ENCODE measurements around the gene RAB13. TPM values are rescaled to one million over a fixed set of nuclear protein-coding genes. Genes with fewer than 3 reads are reported as not detected.

Gene RAB13
- total RNA-seq, 4 donors from 2014 or later, result 23.0 to 60.3 (median 32.0) TPM

DNA sequence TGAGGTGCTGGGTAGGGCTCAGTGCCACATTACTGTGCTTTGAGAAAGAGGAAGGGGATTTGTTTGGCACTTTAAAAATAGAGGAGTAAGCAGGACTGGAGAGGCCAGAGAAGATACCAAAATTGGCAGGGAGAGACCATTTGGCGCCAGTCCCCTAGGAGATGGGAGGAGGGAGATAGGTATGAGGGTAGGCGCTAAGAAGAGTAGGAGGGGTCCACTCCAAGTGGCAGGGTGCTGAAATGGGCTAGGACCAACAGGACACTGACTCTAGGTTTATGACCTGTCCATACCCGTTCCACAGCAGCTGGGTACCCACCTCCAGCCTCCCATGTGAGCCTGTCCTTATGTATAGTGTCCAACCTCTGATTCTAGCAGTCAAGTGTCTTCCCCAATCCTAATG, 26.7 kb downstream of the RAB13 start:
- peak overlapping the region; percentile 64 to 97 (median 88) for H3K27ac ChIP-seq
- H3K4me1 ChIP-seq, result peaks cover 0 to 73% (median 37%) of the 10 kb centered on the region in 4 donors
- H3K9me3 ChIP-seq, result no peaks in the 10 kb centered on the region
- no peaks in the 10 kb centered on the region for H3K27me3 ChIP-seq
- peaks cover 0 to 30% (median 0%) of the 10 kb centered on the region in 3 donors for H3K36me3 ChIP-seq
- no peak for DNase-seq (ENCODE audit: low spot score in 2 of 2)
- TF ChIP-seq POLR2A (IDR thresholded peaks at IDR 0.05) (no peak), EP300 (IDR thresholded peaks at IDR 0.05) (no peak)
- TF ChIP-seq, protein P1, sequence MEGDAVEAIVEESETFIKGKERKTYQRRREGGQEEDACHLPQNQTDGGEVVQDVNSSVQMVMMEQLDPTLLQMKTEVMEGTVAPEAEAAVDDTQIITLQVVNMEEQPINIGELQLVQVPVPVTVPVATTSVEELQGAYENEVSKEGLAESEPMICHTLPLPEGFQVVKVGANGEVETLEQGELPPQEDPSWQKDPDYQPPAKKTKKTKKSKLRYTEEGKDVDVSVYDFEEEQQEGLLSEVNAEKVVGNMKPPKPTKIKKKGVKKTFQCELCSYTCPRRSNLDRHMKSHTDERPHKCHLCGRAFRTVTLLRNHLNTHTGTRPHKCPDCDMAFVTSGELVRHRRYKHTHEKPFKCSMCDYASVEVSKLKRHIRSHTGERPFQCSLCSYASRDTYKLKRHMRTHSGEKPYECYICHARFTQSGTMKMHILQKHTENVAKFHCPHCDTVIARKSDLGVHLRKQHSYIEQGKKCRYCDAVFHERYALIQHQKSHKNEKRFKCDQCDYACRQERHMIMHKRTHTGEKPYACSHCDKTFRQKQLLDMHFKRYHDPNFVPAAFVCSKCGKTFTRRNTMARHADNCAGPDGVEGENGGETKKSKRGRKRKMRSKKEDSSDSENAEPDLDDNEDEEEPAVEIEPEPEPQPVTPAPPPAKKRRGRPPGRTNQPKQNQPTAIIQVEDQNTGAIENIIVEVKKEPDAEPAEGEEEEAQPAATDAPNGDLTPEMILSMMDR (IDR thresholded peaks at IDR 0.05), result no peak
- 65 to 76% methylated on average over 3 of the region's 3 CpGs for WGBS, 2 donors
- no peak overlapping the region for H3K4me3 ChIP-seq

DNA sequence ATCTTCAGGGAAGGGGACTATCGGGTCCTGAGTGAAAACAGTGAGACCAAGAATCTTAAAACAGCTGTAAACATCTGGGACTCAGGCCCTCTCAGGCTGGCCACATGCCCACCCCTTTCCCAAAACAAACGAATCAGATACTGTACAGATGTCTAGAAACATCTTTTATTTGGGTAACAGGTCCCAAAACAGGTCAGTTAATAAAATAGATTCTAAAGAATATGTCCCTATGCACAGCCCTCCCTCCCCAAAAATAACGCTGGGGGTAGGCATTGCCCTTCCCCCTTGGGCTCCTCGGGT, 27.2 kb downstream of the RAB13 start:
- Histone ChIP-seq H3K27me3 (no peaks in the 10 kb centered on the region), H3K36me3 (peaks cover 0 to 35% (median 0%) of the 10 kb centered on the region in 3 donors), H3K4me1 (peaks cover 0 to 73% (median 35%) of the 10 kb centered on the region in 4 donors), H3K4me3 (peak overlapping the region in 2 of 4 donors; percentile 72 to 92), H3K27ac (peak overlapping the region; percentile 64 to 97 (median 88)), H3K9me3 (no peaks in the 10 kb centered on the region)
- TF ChIP-seq EP300 (IDR thresholded peaks at IDR 0.05), result no peak
- TF ChIP-seq POLR2A (IDR thresholded peaks at IDR 0.05), result no peak
- TF ChIP-seq, protein P1 (IDR thresholded peaks at IDR 0.05), result no peak
- 10 to 17% methylated on average over 4 of the region's 4 CpGs for WGBS, 2 donors
- peak in 1 of 2 donors; percentile 18 for DNase-seq (ENCODE audit: low spot score in 2 of 2)

DNA sequence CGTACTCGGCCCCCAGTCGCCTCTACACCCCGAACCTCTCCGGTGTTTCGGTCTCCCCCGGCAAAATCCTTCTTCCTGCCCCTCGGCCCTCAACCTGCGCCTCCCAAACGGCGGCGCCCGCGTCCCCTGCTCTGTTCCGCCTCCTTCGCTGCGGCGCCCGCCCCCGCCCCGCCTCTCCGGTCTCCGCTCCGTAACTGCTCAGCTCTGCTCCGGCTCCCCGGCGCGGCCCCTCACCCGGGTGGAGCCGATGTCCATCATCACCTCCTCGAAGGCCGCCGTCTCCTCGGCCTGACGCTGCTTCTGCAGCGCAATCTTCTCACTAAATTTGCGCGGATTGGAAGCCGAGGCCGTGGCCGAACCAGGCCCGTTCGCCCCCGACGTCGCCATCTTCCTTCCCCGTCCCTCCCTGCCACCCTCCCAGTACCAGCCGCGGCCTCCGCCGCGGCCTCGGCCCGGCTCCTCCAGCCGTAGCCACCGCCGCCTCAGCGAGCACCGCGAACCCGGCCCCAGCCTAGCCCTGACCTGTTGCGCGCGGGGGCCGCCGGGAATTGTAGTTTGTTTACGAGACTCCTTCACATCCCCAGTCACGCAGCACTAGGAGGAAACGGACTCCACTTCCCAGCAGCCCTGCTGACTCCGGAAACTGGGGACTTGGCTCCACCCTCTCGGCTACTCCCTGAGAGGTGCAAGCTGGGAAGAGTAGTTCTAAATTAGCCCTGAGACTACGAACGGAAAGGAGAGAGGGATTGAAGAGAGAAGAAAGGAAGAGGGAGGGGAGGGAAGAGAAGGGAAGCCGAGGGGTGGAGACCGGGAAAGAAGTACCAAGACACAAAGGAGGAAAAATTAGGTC, 27.8 kb downstream of the RAB13 start, which contains the start of gene CRTC2:
TSS of gene CRTC2 (minus strand) at position 502 of the 850 bp plus-strand sequence. CDS start at position 387, 115 bp downstream.
- H3K4me1 ChIP-seq, result peaks cover 0 to 76% (median 35%) of the 10 kb centered on the region in 4 donors

DNA sequence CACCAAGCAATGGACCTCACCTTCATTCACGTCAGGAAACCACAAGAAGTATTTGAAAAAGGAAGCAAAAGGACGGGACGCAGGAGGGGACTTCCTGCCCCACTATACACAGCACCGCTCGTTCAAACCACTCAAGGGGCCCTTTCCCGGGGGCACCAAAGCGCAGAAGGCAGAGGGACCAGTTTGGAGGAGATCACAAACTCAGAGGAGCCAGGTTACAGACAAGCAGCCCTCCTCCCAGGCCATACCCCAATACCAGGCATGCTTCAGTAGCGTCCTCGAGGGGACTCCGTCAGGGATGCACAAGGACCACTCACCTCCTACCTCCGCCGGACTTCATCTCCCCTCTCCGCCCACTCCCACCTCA, 28.4 kb downstream of the RAB13 start:
- H3K4me1 ChIP-seq, result peaks cover 0 to 74% (median 34%) of the 10 kb centered on the region in 4 donors
- H3K27ac ChIP-seq, result peak overlapping the region in 3 of 4 donors; percentile 86 to 97 (median 90)
- no peaks in the 10 kb centered on the region for H3K27me3 ChIP-seq
- WGBS, 2 donors, result 0% methylated on average over 13 of the region's 13 CpGs
- H3K4me3 ChIP-seq, result peak overlapping the region; percentile 66 to 92 (median 74)
- TF ChIP-seq EP300 (IDR thresholded peaks at IDR 0.05), result no peak
- TF ChIP-seq, protein P1 (IDR thresholded peaks at IDR 0.05), result no peak
- TF ChIP-seq POLR2A (IDR thresholded peaks at IDR 0.05), result no peak
- H3K9me3 ChIP-seq, result no peaks in the 10 kb centered on the region
- no peak for DNase-seq (ENCODE audit: low spot score in 2 of 2)
- H3K36me3 ChIP-seq, result peaks cover 0 to 47% (median 0%) of the 10 kb centered on the region in 3 donors

More for the DNA sequence above, 27.8 kb downstream of the RAB13 start, which contains the start of gene CRTC2:
- peak; percentile 99 for DNase-seq (ENCODE audit: low spot score in 2 of 2)
- peak within 1 kb of the TSS; percentile 66 to 92 (median 74) for H3K4me3 ChIP-seq
- no peaks in the 10 kb centered on the region for H3K27me3 ChIP-seq
- H3K36me3 ChIP-seq, result peaks cover 0 to 41% (median 0%) of the 10 kb centered on the region in 3 donors
- TF ChIP-seq EP300 (IDR thresholded peaks at IDR 0.05), result peak; percentile 80 to 92
- TF ChIP-seq, protein P1 (IDR thresholded peaks at IDR 0.05), result peak in 1 of 5 experiments; percentile 1
- TF ChIP-seq POLR2A (IDR thresholded peaks at IDR 0.05), result peak; percentile 60 to 79
- peak within 1 kb of the TSS; percentile 64 to 97 (median 88) for H3K27ac ChIP-seq
- 0 to 1% methylated on average over 55 to 62 of the region's 75 CpGs for WGBS, 2 donors
- H3K9me3 ChIP-seq, result no peaks in the 10 kb centered on the region
